Stimulated activated CD4-positive, alpha-beta T cell treated with anti-CD3 and anti-CD28 coated beads, Interleukin-12 subunit alpha, Interleukin-12 subunit beta, amount 100 ng/mL, for 48 hours (primary cell): ENCODE measurements around the gene C5orf22.
"Not testable (repeated sequence)": the region's sequence is repeated elsewhere in the genome, so short reads cannot be mapped to it uniquely, and the experiment has no call there.

Experiments used
- DNase-seq, 3 donors: peaks; one replicate each; pipeline ENCODE4 v3.0.0-alpha.2; 2020; ENCODE audit warnings: low read depth in 2 of 3, low spot score in 1 of 3

C5orf22 gene

GRCh38 chr5:31602305-31602704 is 70.2 kb downstream of the C5orf22 start:
- not testable (repeated sequence) for DNase-seq

GRCh38 chr5:31604240-31604639 is 72.1 kb downstream of the C5orf22 start:
- DNase-seq = no peak

- DNase-seq = no peak
Observed at GRCh38 chr5:31604644-31605043, 72.5 kb downstream of the C5orf22 start.
